HG02885 (cell line): ENCODE results near the gene HIF1AN.
A peak's percentile ranks its signal among the peaks of the same experiment; 100 is the strongest.

Source experiments
- ATAC-seq: cut with Tn5 transposase; IDR thresholded peaks from one replicate; pipeline ENCODE4 v1.9.1; 2021; ENCODE audit warnings: mild to moderate bottlenecking; ENCODE audit not compliant: unreplicated experiment, poor library complexity

HIF1AN gene

DNA sequence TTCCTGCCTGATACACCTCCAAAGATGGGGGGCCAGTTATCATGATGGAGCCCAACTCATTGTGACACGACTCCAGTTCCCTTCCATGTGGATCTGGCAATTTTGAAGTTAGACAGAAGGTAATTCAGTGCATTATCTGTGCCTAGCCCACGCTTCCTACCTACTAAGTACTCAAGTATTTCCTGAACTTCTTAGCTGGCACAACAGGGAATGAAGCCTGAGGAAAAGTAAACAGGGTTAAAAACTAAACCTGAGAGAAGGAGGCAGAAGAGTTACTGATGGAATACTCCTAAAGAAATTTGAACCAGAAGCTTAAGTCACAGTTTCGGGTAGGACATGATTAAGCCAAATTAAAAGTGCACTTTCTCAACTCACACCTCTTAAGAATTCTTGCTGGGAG, 14.9 kb upstream of the HIF1AN start:
- ATAC-seq, result no peak

GRCh38 chr10:100522107-100522801, 13.5 kb upstream of the HIF1AN start:
- no peak for ATAC-seq

DNA sequence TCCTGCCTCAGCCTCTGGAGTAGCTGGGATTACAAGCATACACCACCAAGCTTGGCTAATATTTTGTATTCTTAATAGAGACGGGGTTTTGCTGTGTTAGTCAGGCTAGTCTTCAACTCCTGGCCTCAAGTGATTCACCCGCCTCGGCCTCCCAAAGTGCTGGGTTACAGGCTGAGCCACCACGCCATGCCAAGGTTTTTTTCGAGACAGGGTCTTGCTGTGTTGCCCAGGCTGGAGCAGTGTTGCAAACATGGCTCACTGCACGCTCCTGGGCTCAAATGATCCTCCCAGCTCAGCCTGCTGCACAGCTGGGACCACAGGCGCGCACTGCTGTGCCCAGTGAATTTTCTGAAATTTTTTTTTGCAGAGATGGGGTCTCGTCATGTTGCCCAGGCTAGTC, 12.8 kb upstream of the HIF1AN start:
- ATAC-seq, result no peak

- no peak for ATAC-seq
Observed at GRCh38 chr10:100524206-100524605, 11.5 kb upstream of the HIF1AN start.

- ATAC-seq, result no peak
Observed at GRCh38 chr10:100524638-100525037, 11.1 kb upstream of the HIF1AN start.

DNA sequence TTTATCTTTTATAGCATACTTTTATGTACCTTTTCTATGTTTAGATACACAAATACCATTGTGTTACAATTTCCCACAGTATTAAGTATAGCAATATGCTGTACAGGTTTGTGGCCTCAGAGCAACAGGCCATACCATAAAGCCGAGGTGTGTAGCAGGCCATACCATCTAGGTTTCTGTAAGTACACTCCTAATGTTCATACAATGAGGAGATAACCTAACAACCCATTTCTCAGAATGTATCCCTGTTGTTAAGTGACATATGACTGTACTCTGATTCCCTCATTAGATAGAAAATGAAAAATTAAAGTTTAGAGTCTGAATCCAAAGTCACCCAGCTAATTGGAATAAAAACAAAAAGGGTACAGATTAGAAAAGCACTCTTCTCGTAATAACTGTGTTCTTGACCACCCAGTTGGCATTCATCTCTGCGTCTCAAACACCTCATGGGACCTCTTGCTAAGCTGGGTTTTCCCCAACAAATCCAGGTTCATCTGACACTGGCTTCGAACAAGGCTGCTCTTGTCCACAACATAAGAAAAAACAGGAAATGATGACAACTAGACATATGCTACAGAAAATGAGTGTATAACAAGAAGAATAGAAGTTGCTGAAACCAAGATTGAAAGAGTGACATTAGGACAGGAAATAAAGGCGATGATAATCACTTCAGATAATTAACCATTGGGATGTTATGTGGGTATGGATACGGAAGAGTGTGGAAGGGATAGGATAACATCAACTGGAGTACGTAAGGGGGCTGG, 7.4 kb upstream of the HIF1AN start:
- ATAC-seq, result no peak

- ATAC-seq, result peak; percentile 23
Observed at GRCh38 chr10:100528921-100529474, 6.7 kb upstream of the HIF1AN start.

DNA sequence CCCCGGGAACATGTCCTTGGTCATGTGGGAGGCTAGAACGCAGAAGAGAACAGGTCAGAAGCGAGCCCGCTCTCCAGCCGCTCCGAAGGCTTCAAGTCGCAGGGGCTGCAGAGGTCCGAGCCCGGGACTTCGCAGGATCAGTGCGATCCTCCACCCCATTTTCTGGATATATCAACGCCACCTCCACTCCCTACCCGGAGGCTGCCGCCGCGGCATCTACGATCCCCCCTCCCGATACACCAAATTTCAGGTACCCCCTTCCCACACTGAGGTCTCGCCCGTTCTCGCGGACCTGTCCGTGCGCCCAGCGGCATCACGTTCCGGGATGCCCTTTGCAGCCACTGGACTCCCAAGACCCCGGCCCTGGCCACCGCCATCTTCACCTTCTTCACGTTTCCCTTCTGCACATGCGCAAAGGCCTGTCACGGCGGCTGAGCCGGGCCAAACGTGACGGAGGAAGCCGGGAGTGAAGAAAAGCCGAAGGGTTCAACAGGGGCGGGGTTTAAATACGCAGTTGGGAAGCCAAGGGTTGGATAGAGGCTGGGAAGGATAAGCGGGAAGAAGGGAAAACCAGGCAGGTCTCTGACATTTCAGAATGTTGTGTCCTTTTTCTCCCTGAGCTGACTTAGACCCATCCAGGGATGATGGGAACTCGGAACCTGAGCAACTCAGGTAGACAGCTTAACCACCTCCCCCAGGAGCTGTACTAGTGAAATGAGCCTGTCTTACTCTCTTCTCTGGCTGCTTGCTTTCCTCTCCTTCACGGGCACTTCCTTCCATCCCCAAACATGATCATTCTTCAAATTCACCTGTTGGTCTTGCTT, 6.1 kb upstream of the HIF1AN start, which contains the start of gene NDUFB8:
TSS of gene NDUFB8 (minus strand) at position 397 of the 824 bp plus-strand sequence. CDS start at position 377, 20 bp downstream.
- ATAC-seq, result peak; percentile 75

GRCh38 chr10:100531761-100532160, 4.0 kb upstream of the HIF1AN start:
- ATAC-seq, result no peak

GRCh38 chr10:100534726-100535125, 1.0 kb upstream of the HIF1AN start:
- no peak for ATAC-seq

GRCh38 chr10:100535338-100535714, 417 bp upstream of the HIF1AN start:
- ATAC-seq, result peak; percentile 10

DNA sequence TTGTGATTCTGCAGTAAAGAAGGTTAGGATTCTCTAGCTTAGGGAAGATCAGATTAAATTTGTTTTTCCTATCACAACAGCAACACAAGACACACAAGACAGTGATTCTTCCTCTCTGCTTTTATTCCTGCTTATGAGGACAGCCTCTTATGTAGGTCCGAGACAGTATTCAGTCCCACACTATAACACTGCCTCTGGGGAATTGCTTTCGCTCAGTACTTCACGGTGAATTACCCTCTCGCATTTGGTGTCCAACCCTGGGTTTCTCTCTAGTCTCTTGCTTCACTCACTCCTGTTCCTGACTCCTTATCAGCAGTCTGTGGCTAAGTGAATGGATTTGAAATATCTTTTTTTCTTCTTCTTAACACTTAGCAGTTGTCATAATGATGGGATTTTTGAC, 1.7 kb downstream of the HIF1AN start:
- no peak for ATAC-seq

- no peak for ATAC-seq
Observed at GRCh38 chr10:100544950-100545349, 9.2 kb downstream of the HIF1AN start.

DNA sequence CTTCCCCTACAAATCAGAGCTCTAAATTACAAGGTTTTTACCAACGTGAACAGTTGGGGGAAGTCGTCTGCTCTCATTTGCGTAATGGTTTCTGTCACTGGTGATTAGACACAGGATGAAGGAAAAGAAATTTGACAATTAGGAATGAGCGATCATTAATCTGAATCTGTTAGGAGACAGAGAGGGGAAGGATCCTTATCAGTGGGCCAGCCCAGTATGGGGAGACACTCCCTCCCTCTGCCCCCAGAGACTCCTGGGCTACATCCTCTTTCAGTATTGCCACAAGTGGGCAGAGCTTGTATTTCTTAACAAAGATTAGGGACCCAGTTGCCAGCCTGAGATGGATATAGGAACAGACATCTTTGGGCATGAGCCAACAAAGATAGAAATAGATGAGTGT, 15.5 kb downstream of the HIF1AN start:
- no peak for ATAC-seq

GRCh38 chr10:100551738-100552137, 16.0 kb downstream of the HIF1AN start:
- no peak for ATAC-seq

GRCh38 chr10:100553929-100554328, 18.2 kb downstream of the HIF1AN start:
- ATAC-seq, result no peak

- no peak for ATAC-seq
Observed at GRCh38 chr10:100554902-100555301, 19.2 kb downstream of the HIF1AN start.

DNA sequence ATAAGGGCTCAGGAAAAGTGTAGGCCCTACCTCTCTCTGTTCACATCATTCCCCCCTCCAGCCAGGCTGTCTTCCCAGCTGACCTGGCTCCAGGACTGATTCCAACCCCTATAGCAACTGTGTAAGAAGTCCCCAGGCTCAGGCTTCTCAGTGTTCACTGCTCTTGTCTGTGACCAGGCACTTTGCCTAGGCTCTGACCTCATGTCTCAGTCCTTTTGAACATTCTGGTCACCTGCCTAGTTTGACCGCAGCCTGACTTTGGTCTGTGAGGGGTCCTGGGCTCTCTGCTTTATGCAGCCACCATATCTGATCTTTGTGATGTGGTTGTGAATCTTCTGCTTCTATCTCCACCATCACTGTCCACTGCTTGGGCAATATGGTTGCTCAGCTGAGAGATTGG, 24.5 kb downstream of the HIF1AN start:
- ATAC-seq, result no peak

GRCh38 chr10:100561005-100561404, 25.3 kb downstream of the HIF1AN start:
- no peak for ATAC-seq

GRCh38 chr10:100562008-100562672, 26.4 kb downstream of the HIF1AN start:
- ATAC-seq, result peak; percentile 81
